ENCODE results near the gene RBSN.

Gene RBSN

DNA sequence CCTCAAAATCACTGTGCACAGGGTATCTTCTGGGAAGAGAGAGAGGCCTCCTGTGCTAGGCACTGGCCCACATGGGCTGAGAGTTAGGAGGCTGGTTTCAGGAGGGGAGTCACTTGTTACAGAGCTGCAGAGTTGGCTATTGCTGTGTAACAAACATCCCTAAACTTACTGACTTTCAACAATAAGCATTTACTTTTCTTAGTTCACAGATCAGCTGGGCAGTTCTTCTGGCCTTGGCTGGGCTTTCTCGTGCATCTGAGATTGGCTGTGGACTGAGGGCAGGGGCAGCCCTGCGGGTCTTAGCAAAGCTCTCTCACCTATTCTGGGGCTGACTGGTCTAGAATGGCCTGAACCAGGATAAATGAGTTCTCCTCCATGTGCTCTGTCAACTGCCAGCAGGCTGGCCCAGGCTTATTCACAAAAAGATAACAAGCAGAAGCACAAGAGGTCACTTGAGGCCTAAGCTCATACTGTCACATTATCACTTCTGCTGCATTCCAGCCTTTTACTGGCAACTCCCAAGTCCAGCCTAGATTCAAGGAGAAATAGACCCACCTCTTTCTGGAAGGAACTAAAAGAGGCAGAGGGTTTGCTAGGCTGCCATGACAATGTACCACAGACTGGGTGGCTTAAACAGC is 17.2 kb upstream of the RBSN start:
- Histone ChIP-seq H3K27me3 (ENCODE audit: control insufficient read depth, insufficient read depth, low read length, poor library complexity, severe bottlenecking) (no peaks in the 10 kb centered on the region), H3K4me1 (ENCODE audit: control insufficient read depth, insufficient read depth, low read length) (peaks cover 7% of the 10 kb centered on the region), H3K4me3 (ENCODE audit: insufficient read depth, low read depth, low read length) (no peak overlapping the region), H3K27ac (ENCODE audit: insufficient read depth, low read depth, low read length, poor library complexity, severe bottlenecking) (no peak overlapping the region), H3K9me3 (ENCODE audit: control insufficient read depth, low read length) (no peaks in the 10 kb centered on the region), H3K36me3 (ENCODE audit: control insufficient read depth, insufficient read depth, low read length) (no peaks in the 10 kb centered on the region)
- WGBS, 2 experiments = 92 to 96% methylated on average over 2 of the region's 2 CpGs

DNA sequence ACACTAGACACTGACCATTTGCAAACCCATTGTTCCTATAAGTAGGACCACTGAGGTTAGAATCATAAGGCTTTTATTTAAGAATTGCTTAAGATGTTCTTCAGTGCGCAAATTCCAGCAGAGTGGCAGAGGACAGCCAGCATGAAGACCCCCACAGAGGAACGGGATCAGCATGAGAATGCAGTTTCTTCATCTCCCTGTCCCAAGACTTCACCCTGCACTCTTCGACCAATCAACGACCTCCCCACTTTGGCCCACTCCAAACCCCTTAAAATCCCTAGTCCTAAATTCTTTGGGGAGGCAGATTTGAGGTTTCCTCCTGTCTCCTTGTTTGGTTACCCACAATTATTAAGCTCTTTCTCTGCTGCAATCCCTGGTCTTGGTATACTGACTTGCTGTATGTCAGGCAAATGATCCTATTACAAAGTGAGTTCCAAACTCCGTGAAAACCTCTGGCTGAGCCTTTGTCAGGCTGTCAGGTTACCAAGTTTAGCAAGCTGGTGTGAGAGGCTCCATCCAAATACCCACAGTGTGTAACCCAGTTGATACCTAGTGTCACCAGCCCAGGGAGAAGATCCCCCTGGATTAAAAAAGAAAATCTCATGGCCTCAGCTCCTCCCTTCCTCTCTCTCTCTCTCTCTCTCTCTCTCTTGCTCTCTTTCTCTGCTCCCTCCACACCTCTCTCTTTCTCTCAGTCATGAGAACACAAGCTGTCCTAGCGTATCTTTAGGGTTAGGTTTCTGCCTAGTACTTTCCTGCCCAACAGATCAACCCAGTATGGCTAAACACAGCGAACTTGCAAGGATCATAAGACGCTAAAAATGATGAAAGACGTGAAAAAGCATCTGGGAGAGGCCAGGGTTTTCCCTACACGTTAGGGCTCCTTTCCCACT is 15.8 kb upstream of the RBSN start:
- Histone ChIP-seq H3K4me1 (ENCODE audit: control insufficient read depth, insufficient read depth, low read length) (peaks cover 7% of the 10 kb centered on the region), H3K4me3 (ENCODE audit: insufficient read depth, low read depth, low read length) (no peak overlapping the region), H3K36me3 (ENCODE audit: control insufficient read depth, insufficient read depth, low read length) (no peaks in the 10 kb centered on the region), H3K27ac (ENCODE audit: insufficient read depth, low read depth, low read length, poor library complexity, severe bottlenecking) (peak overlapping the region; percentile 38), H3K27me3 (ENCODE audit: control insufficient read depth, insufficient read depth, low read length, poor library complexity, severe bottlenecking) (no peaks in the 10 kb centered on the region), H3K9me3 (ENCODE audit: control insufficient read depth, low read length) (no peaks in the 10 kb centered on the region)
- WGBS, 2 experiments = 44 to 47% methylated on average over 10 of the region's 10 CpGs

DNA sequence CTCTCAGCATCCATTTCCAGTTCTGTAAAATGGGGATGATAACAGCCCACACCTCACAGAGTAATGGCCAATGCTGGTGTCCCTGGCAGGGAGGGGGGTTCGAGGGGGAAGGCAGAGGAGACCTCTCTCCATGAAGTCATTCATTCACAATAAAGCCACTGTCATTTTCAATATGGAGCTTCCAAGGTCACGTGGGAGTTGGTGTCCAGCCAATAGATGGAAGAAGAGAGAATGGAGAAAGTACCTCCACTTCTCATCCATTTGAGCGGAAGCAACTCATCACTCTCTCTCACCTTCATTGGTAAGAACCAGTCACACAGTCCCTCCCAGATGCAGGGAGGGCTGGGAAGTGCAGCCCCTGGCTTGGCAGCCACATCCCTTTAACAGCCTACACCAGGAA is 14.9 kb upstream of the RBSN start:
- no peaks in the 10 kb centered on the region for H3K9me3 ChIP-seq (ENCODE audit: control insufficient read depth, low read length)
- no peaks in the 10 kb centered on the region for H3K36me3 ChIP-seq (ENCODE audit: control insufficient read depth, insufficient read depth, low read length)
- no peak overlapping the region for H3K4me3 ChIP-seq (ENCODE audit: insufficient read depth, low read depth, low read length)
- no peaks in the 10 kb centered on the region for H3K27me3 ChIP-seq (ENCODE audit: control insufficient read depth, insufficient read depth, low read length, poor library complexity, severe bottlenecking)
- 86 to 88% methylated on average over 3 of the region's 3 CpGs for WGBS, 2 experiments
- H3K27ac ChIP-seq (ENCODE audit: insufficient read depth, low read depth, low read length, poor library complexity, severe bottlenecking) = no peak overlapping the region
- peaks cover 7% of the 10 kb centered on the region for H3K4me1 ChIP-seq (ENCODE audit: control insufficient read depth, insufficient read depth, low read length)

DNA sequence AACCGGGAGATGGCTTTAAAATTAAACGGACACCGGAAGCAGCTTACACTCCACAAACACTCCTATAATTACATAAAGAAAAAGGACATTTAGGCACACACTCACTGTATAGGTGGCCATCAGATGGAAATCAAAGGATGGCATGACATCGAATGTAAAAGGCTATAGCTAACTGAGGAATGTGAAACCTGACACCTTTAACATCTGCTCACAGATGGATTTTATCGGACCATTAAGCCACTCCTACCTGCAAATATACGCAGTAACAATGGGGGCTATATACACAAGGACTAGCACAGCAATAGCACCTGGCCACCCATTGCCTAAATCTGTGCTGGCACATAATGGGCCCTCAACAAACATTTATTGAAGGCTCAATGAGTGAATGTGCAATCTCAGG is 14.5 kb upstream of the RBSN start:
- Histone ChIP-seq H3K4me1 (ENCODE audit: control insufficient read depth, insufficient read depth, low read length) (peaks cover 7% of the 10 kb centered on the region), H3K36me3 (ENCODE audit: control insufficient read depth, insufficient read depth, low read length) (no peaks in the 10 kb centered on the region), H3K27me3 (ENCODE audit: control insufficient read depth, insufficient read depth, low read length, poor library complexity, severe bottlenecking) (no peaks in the 10 kb centered on the region), H3K4me3 (ENCODE audit: insufficient read depth, low read depth, low read length) (no peak overlapping the region), H3K27ac (ENCODE audit: insufficient read depth, low read depth, low read length, poor library complexity, severe bottlenecking) (no peak overlapping the region), H3K9me3 (ENCODE audit: control insufficient read depth, low read length) (no peaks in the 10 kb centered on the region)
- WGBS, 2 experiments = 74 to 80% methylated on average over 6 of the region's 6 CpGs

DNA sequence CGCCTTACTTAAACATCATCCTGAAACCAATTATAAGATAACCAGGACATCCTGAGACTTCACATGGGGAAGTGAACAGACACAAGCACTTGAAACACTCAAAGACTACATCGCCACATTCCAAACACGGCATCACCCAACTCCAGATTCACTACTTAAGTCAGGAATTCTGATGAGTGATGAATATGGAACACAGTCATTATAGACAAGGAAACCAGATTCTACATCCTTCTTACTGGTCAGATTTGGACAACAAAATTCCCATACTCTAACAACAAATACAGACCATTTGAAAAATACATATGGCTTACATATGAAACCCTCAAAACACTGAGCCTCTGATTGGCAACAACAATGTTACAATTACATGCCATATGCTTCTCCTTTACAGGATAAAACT is 13.1 kb upstream of the RBSN start:
- no peak overlapping the region for H3K4me3 ChIP-seq (ENCODE audit: insufficient read depth, low read depth, low read length)
- H3K27me3 ChIP-seq (ENCODE audit: control insufficient read depth, insufficient read depth, low read length, poor library complexity, severe bottlenecking) = no peaks in the 10 kb centered on the region
- no peaks in the 10 kb centered on the region for H3K9me3 ChIP-seq (ENCODE audit: control insufficient read depth, low read length)
- H3K27ac ChIP-seq (ENCODE audit: insufficient read depth, low read depth, low read length, poor library complexity, severe bottlenecking) = no peak overlapping the region
- H3K4me1 ChIP-seq (ENCODE audit: control insufficient read depth, insufficient read depth, low read length) = peaks cover 7% of the 10 kb centered on the region
- H3K36me3 ChIP-seq (ENCODE audit: control insufficient read depth, insufficient read depth, low read length) = no peaks in the 10 kb centered on the region
- 92 to 98% methylated on average over 2 to 3 of the region's 3 CpGs for WGBS, 2 experiments

DNA sequence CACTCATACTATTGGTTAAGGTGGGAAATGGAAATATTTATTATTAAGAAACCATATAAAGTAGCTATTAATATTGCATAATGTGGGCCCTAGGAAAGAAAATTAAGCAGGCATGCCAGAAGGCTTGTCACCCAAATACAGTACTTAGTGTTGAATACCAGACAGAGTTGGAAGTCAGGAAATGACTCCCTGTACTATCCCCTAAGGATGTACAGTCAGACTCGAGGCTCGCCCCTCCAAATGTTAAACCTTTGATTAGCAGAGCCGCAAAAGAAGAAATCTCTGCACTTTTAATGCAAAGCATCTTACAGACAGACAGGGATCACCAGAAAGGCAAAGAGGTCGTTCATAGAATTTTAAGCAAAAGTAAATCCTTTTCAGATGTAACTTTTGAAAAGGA is 11.3 kb upstream of the RBSN start:
- no peaks in the 10 kb centered on the region for H3K9me3 ChIP-seq (ENCODE audit: control insufficient read depth, low read length)
- no peaks in the 10 kb centered on the region for H3K36me3 ChIP-seq (ENCODE audit: control insufficient read depth, insufficient read depth, low read length)
- H3K4me3 ChIP-seq (ENCODE audit: insufficient read depth, low read depth, low read length) = no peak overlapping the region
- peaks cover 6% of the 10 kb centered on the region for H3K4me1 ChIP-seq (ENCODE audit: control insufficient read depth, insufficient read depth, low read length)
- H3K27me3 ChIP-seq (ENCODE audit: control insufficient read depth, insufficient read depth, low read length, poor library complexity, severe bottlenecking) = no peaks in the 10 kb centered on the region
- WGBS, 2 experiments = 91 to 98% methylated on average over 4 of the region's 4 CpGs
- H3K27ac ChIP-seq (ENCODE audit: insufficient read depth, low read depth, low read length, poor library complexity, severe bottlenecking) = no peak overlapping the region

GRCh38 chr3:15108869-15109268 is 9.9 kb upstream of the RBSN start:
- Histone ChIP-seq H3K27me3 (ENCODE audit: control insufficient read depth, insufficient read depth, low read length, poor library complexity, severe bottlenecking) (no peaks in the 10 kb centered on the region), H3K9me3 (ENCODE audit: control insufficient read depth, low read length) (no peaks in the 10 kb centered on the region), H3K36me3 (ENCODE audit: control insufficient read depth, insufficient read depth, low read length) (no peaks in the 10 kb centered on the region), H3K27ac (ENCODE audit: insufficient read depth, low read depth, low read length, poor library complexity, severe bottlenecking) (no peak overlapping the region), H3K4me3 (ENCODE audit: insufficient read depth, low read depth, low read length) (no peak overlapping the region), H3K4me1 (ENCODE audit: control insufficient read depth, insufficient read depth, low read length) (no peaks in the 10 kb centered on the region)
- WGBS, 2 experiments = 82 to 87% methylated on average over 4 of the region's 4 CpGs

GRCh38 chr3:15108082-15108545 is 9.2 kb upstream of the RBSN start:
- Histone ChIP-seq H3K27ac (ENCODE audit: insufficient read depth, low read depth, low read length, poor library complexity, severe bottlenecking) (no peak overlapping the region), H3K9me3 (ENCODE audit: control insufficient read depth, low read length) (no peaks in the 10 kb centered on the region), H3K4me3 (ENCODE audit: insufficient read depth, low read depth, low read length) (no peak overlapping the region), H3K27me3 (ENCODE audit: control insufficient read depth, insufficient read depth, low read length, poor library complexity, severe bottlenecking) (no peaks in the 10 kb centered on the region), H3K4me1 (ENCODE audit: control insufficient read depth, insufficient read depth, low read length) (no peaks in the 10 kb centered on the region), H3K36me3 (ENCODE audit: control insufficient read depth, insufficient read depth, low read length) (no peaks in the 10 kb centered on the region)
- 24 to 26% methylated on average over 11 of the region's 11 CpGs for WGBS, 2 experiments

DNA sequence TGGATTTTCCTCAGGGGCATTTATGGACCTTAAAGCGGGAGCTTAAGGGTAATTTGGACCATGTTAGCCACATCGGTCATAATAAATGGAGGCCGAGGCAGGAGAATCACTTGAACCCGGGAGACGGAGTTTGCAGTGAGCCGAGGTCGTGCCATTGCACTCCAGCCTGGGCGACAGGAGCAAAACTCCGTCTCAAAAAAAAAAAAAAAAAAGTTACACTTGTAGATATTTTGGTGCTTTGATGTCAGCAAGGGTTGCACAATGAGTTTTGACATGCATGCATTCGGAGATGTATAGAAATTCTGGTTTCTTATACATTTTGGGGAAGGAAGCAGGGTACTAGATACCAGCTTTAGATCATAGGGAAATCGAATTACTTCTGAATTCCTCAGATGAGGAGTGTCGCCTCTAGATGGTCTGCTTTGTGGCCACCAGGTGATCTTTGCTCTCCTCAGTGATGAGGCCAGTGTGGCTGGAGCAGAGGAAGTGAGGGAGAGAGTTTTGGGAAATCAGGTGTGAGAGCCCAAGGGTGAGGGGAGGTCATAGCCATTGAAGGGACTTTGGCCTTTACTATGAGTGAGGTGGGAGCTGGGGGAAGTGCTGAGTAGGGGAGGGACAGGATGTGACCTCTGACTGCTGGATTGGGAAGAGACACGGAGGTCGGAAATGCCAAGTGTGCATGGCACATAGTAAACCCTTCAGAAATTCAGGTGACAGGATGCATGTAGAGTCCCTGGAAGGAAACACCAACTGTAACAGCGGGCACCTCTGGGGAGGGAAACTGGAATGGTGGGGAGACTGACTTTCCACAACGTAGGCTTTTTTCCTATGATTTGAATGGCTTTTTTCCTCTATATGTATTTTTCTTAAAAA is 8.4 kb upstream of the RBSN start:
- no peaks in the 10 kb centered on the region for H3K27me3 ChIP-seq (ENCODE audit: control insufficient read depth, insufficient read depth, low read length, poor library complexity, severe bottlenecking)
- 90 to 91% methylated on average over 15 to 16 of the region's 16 CpGs for WGBS, 2 experiments
- H3K4me3 ChIP-seq (ENCODE audit: insufficient read depth, low read depth, low read length) = no peak overlapping the region
- H3K27ac ChIP-seq (ENCODE audit: insufficient read depth, low read depth, low read length, poor library complexity, severe bottlenecking) = no peak overlapping the region
- H3K9me3 ChIP-seq (ENCODE audit: control insufficient read depth, low read length) = no peaks in the 10 kb centered on the region
- H3K36me3 ChIP-seq (ENCODE audit: control insufficient read depth, insufficient read depth, low read length) = no peaks in the 10 kb centered on the region
- no peaks in the 10 kb centered on the region for H3K4me1 ChIP-seq (ENCODE audit: control insufficient read depth, insufficient read depth, low read length)

- H3K27me3 ChIP-seq (ENCODE audit: control insufficient read depth, insufficient read depth, low read length, poor library complexity, severe bottlenecking) = no peaks in the 10 kb centered on the region
- 88 to 93% methylated on average over 3 of the region's 3 CpGs for WGBS, 2 experiments
- H3K27ac ChIP-seq (ENCODE audit: insufficient read depth, low read depth, low read length, poor library complexity, severe bottlenecking) = no peak overlapping the region
- H3K4me1 ChIP-seq (ENCODE audit: control insufficient read depth, insufficient read depth, low read length) = peaks cover 2% of the 10 kb centered on the region
- H3K36me3 ChIP-seq (ENCODE audit: control insufficient read depth, insufficient read depth, low read length) = no peaks in the 10 kb centered on the region
- H3K4me3 ChIP-seq (ENCODE audit: insufficient read depth, low read depth, low read length) = no peak overlapping the region
- H3K9me3 ChIP-seq (ENCODE audit: control insufficient read depth, low read length) = no peaks in the 10 kb centered on the region
These were observed 3.9 kb upstream of the RBSN start for GRCh38 chr3:15102836-15103235.

All from ectodermal cell (in vitro differentiated cells).